ENCODE measurements around the gene PROSER2. TPM values are rescaled to one million over a fixed set of nuclear protein-coding genes. Genes with fewer than 3 reads are reported as not detected.

The PROSER2 gene
- total and polyA plus RNA-seq, 2 donors (not counting 3 experiments of a cell fraction or from before 2014, with no cell fraction given): 5.9 to 22.6 TPM

DNA sequence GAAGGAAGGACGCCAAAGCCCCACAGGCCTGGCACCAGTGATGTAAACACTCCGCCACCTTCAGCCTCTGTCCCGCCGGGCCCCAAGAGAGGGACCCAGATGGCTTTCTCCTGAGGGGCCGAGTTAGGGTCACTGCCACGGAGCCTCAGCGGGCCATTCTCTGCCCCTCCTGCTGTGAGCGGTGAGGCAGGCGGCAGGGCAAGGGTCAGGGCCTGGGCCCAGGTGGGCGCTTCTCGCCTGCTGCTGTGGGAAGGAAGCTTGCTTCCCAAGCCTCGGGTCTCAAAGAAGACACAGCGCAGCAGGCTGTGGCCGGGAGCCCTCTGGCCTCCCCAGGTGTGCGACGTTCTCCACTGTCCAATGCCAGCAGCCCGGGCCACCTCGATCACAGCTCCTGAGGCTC lies 84.8 kb downstream of the PROSER2 start:
- H4K20me1 ChIP-seq (replicated peaks; ENCODE audit: control insufficient read depth, extremely low read depth, insufficient read depth, low read length): no peaks in the 10 kb centered on the region
- H3K27me3 ChIP-seq (ENCODE audit: control insufficient read depth in 2 of 2, insufficient read depth in 2 of 2, low read length in 2 of 2): no peaks in the 10 kb centered on the region
- DNase-seq (ENCODE audit: low read depth, low spot score) (no peak), FAIRE-seq (no peak)
- no peak overlapping the region for H3K4me2 ChIP-seq (ENCODE audit: insufficient read depth, low read length)
- dilution Hi-C loops (cut with MboI; ENCODE audit: extremely low pct_ligation_motif_present, low sequenced_read_pairs) (no loop called here), intact Hi-C loops (cut with micrococcal nuclease) (no loop called here)
- H3K36me3 ChIP-seq (ENCODE audit: control insufficient read depth in 2 of 2, extremely low read depth in 1 of 2, insufficient read depth in 2 of 2, low read length in 2 of 2): no peaks in the 10 kb centered on the region
- no peak overlapping the region for H3K27ac ChIP-seq (ENCODE audit: insufficient read depth, low read depth, low read length)
- BruUV-seq (replicated peaks): no TSS peak
- H3K4me1 ChIP-seq (ENCODE audit: control insufficient read depth, extremely low read depth, insufficient read depth, low read length): no peaks in the 10 kb centered on the region
- no peak overlapping the region for H3K4me3 ChIP-seq (replicated peaks in 1 of 3; ENCODE audit: insufficient read depth in 1 of 3, low read depth in 1 of 3, low read length in 3 of 3)
- CTCF ChIA-PET: no interaction called here
- no peak overlapping the region for H3K9ac ChIP-seq (replicated peaks; ENCODE audit: extremely low read depth, insufficient read depth, low read length)
- no peak overlapping the region for H2AFZ ChIP-seq (ENCODE audit: low read depth, low read length)
- H3K9me3 ChIP-seq (replicated peaks; ENCODE audit: control insufficient read depth, insufficient read depth, low read length): no peaks in the 10 kb centered on the region
- H3K9me1 ChIP-seq (replicated peaks; ENCODE audit: control insufficient read depth, extremely low read depth, insufficient read depth, low read length): no peaks in the 10 kb centered on the region
- POLR2A ChIA-PET: no interaction called here
- TF ChIP-seq POLR2AphosphoS5 (IDR thresholded peaks at IDR 0.05; ENCODE audit: insufficient read depth, low read depth, low read length): no peak
- TF ChIP-seq, protein P1, sequence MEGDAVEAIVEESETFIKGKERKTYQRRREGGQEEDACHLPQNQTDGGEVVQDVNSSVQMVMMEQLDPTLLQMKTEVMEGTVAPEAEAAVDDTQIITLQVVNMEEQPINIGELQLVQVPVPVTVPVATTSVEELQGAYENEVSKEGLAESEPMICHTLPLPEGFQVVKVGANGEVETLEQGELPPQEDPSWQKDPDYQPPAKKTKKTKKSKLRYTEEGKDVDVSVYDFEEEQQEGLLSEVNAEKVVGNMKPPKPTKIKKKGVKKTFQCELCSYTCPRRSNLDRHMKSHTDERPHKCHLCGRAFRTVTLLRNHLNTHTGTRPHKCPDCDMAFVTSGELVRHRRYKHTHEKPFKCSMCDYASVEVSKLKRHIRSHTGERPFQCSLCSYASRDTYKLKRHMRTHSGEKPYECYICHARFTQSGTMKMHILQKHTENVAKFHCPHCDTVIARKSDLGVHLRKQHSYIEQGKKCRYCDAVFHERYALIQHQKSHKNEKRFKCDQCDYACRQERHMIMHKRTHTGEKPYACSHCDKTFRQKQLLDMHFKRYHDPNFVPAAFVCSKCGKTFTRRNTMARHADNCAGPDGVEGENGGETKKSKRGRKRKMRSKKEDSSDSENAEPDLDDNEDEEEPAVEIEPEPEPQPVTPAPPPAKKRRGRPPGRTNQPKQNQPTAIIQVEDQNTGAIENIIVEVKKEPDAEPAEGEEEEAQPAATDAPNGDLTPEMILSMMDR (IDR thresholded peaks at IDR 0.05; ENCODE audit: extremely low read depth in 1 of 2, insufficient read depth in 1 of 2, low read depth in 1 of 2, low read length in 2 of 2): no peak
- no peak for TF ChIP-seq JUN (IDR thresholded peaks at IDR 0.05; ENCODE audit: borderline replicate concordance, insufficient read depth, insufficient read length, low read depth)
- TF ChIP-seq GATA2 (IDR thresholded peaks at IDR 0.05; ENCODE audit: insufficient read depth, insufficient read length, low read depth, low read length): no peak
- no peak for TF ChIP-seq FOS (IDR thresholded peaks at IDR 0.05; ENCODE audit: borderline replicate concordance, insufficient read depth, low read length)
- no peak for TF ChIP-seq EZH2 (IDR thresholded peaks at IDR 0.05; ENCODE audit: borderline replicate concordance, low read depth, low read length, severe bottlenecking)
- TF ChIP-seq, protein P2, sequence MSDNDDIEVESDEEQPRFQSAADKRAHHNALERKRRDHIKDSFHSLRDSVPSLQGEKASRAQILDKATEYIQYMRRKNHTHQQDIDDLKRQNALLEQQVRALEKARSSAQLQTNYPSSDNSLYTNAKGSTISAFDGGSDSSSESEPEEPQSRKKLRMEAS (IDR thresholded peaks at IDR 0.05; ENCODE audit: insufficient read depth, insufficient read length): no peak
- no peak for TF ChIP-seq MYC (IDR thresholded peaks at IDR 0.05; ENCODE audit: low read depth, low read length)
- TF ChIP-seq POLR2A (IDR thresholded peaks at IDR 0.05; ENCODE audit: low read depth, low read length): no peak
- no peaks in the 10 kb centered on the region for H3K79me2 ChIP-seq (ENCODE audit: control insufficient read depth, insufficient read depth, low read length)
